Hepatocyte (in vitro differentiated cells): ENCODE results near the gene COPE. TPM values are rescaled to one million over a fixed set of nuclear protein-coding genes. Genes with fewer than 3 reads are reported as not detected.

Experiments used
- DNase-seq: peaks from one replicate; pipeline ENCODE4 v3.0.0-alpha.2; 2016; ENCODE audit warnings: low spot score
- H2AFZ ChIP-seq: fragments of 200-600 bp; sonication (generic); 2 replicates; pipeline ENCODE4 v1.6.0; 2016; ENCODE audit warnings: antibody characterized with exemption, mild to moderate bottlenecking
- H3K27ac ChIP-seq: fragments of 200-600 bp; sonication (generic); 2 replicates; pipeline ENCODE4 v1.5.1; 2016; ENCODE audit warnings: mild to moderate bottlenecking
- H3K27me3 ChIP-seq: fragments of 200-600 bp; sonication (generic); 2 replicates; pipeline ENCODE4 v1.6.1; 2016
- H3K36me3 ChIP-seq: fragments of 200-600 bp; sonication (generic); replicated peaks from 2 replicates; pipeline ENCODE4 v1.5.1; 2016; ENCODE audit warnings: low read depth; ENCODE audit not compliant: insufficient read depth
- H3K4me1 ChIP-seq: fragments of 200-600 bp; sonication (generic); 2 replicates; pipeline ENCODE4 v1.5.1; 2016; ENCODE audit warnings: mild to moderate bottlenecking, moderate library complexity; ENCODE audit not compliant: insufficient read depth
- H3K4me2 ChIP-seq: fragments of 200-600 bp; sonication (generic); 2 replicates; pipeline ENCODE4 v1.6.0; 2016
- H3K4me3 ChIP-seq: fragments of 200-600 bp; sonication (generic); 2 replicates; pipeline ENCODE4 v1.5.1; 2016; ENCODE audit warnings: mild to moderate bottlenecking
- H3K79me2 ChIP-seq: fragments of 200-600 bp; sonication (generic); 2 replicates; pipeline ENCODE4 v1.6.0; 2017; ENCODE audit warnings: mild to moderate bottlenecking
- H3K9me2 ChIP-seq: fragments of 200-600 bp; sonication (generic); replicated peaks from 2 replicates; pipeline ENCODE4 v1.6.0; 2017; ENCODE audit warnings: mild to moderate bottlenecking; ENCODE audit not compliant: insufficient read depth
- H3K9me3 ChIP-seq: fragments of 200-600 bp; sonication (generic); 2 replicates; pipeline ENCODE4 v1.5.1; 2016; ENCODE audit warnings: low read depth, mild to moderate bottlenecking
- H4K20me1 ChIP-seq: fragments of 200-600 bp; sonication (generic); 2 replicates; pipeline ENCODE4 v1.6.0; 2016; ENCODE audit warnings: mild to moderate bottlenecking; ENCODE audit not compliant: insufficient read depth, poor library complexity, severe bottlenecking
- EZH2 ChIP-seq: fragments of 200-600 bp; sonication (generic); IDR thresholded peaks from 2 replicates; pipeline ENCODE4 v1.6.1; 2016; ENCODE audit warnings: antibody characterized with exemption, mild to moderate bottlenecking, borderline replicate concordance
- EZH2phosphoT487 ChIP-seq: fragments of 200-600 bp; sonication (generic); IDR thresholded peaks from one replicate; pipeline ENCODE4 v1.6.1; 2018; ENCODE audit warnings: antibody characterized with exemption, mild to moderate bottlenecking, low read depth, moderate library complexity; ENCODE audit not compliant: unreplicated experiment, severe bottlenecking
- WGBS: methylation state at CpG from one replicate; pipeline ENCODE4 v1.1.6; 2016; ENCODE audit warnings: low lambda C conversion rate; ENCODE audit errors: missing lambda C conversion rate; 5-methylcytosine and 5-hydroxymethylcytosine counted together
- polyA plus RNA-seq: library from polyadenylated mRNA; unstranded; fragments of >200 nt; fragmentation: Nextera tagmentation; extraction: Ambion mirVana; gene quantifications from 2 replicates; pipeline ENCODE4 v1.2.1, GENCODE V29; 2016
- total RNA-seq: library from RNA; depleted of rRNA; stranded (reverse); fragments of >200 nt; gene quantifications from 2 replicates; pipeline ENCODE4 v1.2.3, GENCODE V29; 2014
- TF ChIP-seq, protein P1 (sequence below): fragments of 200-600 bp; sonication (generic); IDR thresholded peaks from 2 replicates; pipeline ENCODE4 v1.5.1; 2016; ENCODE audit warnings: antibody characterized with exemption, mild to moderate bottlenecking; ENCODE audit not compliant: poor library complexity

The COPE gene
- total and polyA plus RNA-seq, 2 experiments from 2014 or later: 228 to 397 TPM

DNA sequence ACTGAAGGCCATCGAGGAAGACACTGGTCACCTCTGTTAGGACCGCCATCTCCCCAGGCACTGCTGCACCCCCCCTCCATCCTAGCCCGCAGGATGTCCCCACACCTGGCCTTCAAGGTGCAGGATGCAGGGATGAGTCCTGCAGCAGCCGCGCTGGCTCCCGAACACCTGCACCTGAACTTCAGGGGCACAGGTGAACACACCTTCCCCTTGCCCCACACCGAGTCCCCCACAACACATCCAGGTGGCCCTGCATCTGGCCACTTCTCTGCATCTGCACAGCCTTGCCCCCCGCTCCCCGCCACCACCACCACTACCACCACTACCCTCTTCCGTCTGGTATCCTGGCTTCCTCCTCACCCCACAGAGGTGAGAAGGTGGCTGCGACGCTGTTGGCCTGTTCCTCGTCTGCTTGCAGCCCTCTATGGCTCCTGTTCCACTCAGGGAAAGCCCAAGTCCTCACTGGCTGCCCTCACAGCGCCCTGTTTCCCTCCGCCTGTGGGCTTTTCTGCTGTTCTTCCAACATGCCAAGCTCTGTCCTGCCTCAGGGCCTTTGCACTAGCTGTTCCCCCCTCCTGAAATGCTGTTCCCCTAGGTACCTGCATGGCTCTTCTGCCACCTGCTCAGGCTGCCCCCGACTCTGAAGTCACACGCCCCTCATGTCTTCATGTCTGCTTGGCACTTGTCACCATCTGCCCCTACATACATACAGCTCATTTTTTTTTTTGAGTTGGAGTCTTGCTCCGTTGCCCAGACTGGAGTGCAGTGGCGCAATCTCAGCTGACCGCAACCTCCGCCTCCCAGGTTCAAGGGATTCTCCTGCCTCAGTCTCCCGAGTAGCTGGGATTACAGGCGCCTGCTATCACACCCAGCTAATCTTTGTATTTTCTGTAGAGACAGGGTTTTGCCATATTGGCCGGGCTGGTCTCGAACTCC is 21.8 kb downstream of the COPE start:
- Histone ChIP-seq H2AFZ (no peak overlapping the region), H3K4me1 (peaks cover 6% of the 10 kb centered on the region), H3K9me3 (no peaks in the 10 kb centered on the region), H3K79me2 (no peaks in the 10 kb centered on the region), H4K20me1 (peaks cover 2% of the 10 kb centered on the region), H3K27me3 (peaks cover 4% of the 10 kb centered on the region), H3K4me2 (no peak overlapping the region), H3K27ac (no peak overlapping the region), H3K4me3 (no peak overlapping the region), H3K9me2 (no peaks in the 10 kb centered on the region), H3K36me3 (no peaks in the 10 kb centered on the region)
- TF ChIP-seq, protein P1, sequence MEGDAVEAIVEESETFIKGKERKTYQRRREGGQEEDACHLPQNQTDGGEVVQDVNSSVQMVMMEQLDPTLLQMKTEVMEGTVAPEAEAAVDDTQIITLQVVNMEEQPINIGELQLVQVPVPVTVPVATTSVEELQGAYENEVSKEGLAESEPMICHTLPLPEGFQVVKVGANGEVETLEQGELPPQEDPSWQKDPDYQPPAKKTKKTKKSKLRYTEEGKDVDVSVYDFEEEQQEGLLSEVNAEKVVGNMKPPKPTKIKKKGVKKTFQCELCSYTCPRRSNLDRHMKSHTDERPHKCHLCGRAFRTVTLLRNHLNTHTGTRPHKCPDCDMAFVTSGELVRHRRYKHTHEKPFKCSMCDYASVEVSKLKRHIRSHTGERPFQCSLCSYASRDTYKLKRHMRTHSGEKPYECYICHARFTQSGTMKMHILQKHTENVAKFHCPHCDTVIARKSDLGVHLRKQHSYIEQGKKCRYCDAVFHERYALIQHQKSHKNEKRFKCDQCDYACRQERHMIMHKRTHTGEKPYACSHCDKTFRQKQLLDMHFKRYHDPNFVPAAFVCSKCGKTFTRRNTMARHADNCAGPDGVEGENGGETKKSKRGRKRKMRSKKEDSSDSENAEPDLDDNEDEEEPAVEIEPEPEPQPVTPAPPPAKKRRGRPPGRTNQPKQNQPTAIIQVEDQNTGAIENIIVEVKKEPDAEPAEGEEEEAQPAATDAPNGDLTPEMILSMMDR: no peak
- TF ChIP-seq EZH2: no peak
- no peak for TF ChIP-seq EZH2phosphoT487
- no peak for DNase-seq
- 94% methylated on average over 23 of the region's 25 CpGs for WGBS

DNA sequence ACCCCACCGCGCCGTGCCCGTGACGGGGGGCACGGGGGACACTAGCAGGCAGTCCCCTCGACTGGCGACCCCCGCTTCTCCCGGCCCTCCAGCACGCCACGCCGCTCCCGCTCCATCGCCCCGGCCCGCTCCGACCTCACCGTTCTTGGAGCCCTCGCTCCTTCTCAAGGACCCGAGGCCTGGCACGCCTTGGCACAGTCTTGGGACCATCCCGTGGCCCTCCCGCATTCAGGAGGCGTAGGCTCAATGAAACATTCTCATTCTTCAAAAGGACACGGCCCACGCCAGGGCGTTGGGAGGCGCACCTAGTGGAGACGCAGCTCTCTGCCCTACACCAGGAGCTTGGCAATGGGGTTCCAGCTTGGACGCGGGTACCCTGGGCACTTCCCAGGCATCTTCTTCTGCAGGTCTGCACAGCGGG is 22.8 kb downstream of the COPE start:
- H3K4me2 ChIP-seq: peak overlapping the region; percentile 75
- H3K36me3 ChIP-seq: no peaks in the 10 kb centered on the region
- WGBS: 50% methylated on average over 14 of the region's 33 CpGs
- H3K4me3 ChIP-seq: no peak overlapping the region
- peaks cover 4% of the 10 kb centered on the region for H3K27me3 ChIP-seq
- H4K20me1 ChIP-seq: peaks cover 2% of the 10 kb centered on the region
- peaks cover 6% of the 10 kb centered on the region for H3K4me1 ChIP-seq
- H3K79me2 ChIP-seq: no peaks in the 10 kb centered on the region
- H2AFZ ChIP-seq: no peak overlapping the region
- H3K9me2 ChIP-seq: no peaks in the 10 kb centered on the region
- no peaks in the 10 kb centered on the region for H3K9me3 ChIP-seq
- no peak overlapping the region for H3K27ac ChIP-seq
- no peak for TF ChIP-seq EZH2
- no peak for TF ChIP-seq EZH2phosphoT487
- TF ChIP-seq, protein P1: no peak
- no peak for DNase-seq

DNA sequence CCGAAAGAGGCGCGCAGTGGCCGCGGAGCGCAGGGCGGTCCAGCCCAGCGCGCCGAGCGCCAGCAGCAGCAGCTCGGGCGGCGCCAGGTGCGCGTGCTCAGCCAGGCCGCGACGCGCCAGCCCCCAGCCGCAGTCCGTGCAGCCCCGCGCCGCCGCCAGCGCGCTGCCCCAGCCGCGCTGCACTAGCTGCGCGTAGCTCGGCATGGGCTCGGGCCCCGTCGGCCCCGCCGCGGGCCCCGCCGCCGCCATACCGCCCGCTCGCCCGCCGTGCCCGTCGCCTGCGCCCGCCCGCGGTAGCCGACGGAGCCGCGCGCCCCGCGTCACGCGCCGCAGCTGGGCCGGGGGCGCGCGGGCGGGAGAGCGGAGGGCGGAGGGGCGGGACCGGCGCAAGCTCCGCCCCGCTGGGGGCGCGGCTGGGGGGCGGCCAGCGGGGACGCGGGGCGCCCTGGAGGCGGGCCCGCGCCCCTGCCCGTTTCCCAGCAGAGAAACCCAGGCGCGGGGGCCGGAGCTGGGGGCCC is 23.3 kb downstream of the COPE start, which contains the start of gene CERS1:
Gene CERS1, minus strand, starts transcription at position 335 of the 518 bp plus-strand sequence. Its CDS starts 86 bp downstream, at position 249.
- H3K27me3 ChIP-seq: peaks cover 4% of the 10 kb centered on the region
- peak within 1 kb of the TSS; percentile 98 for H3K4me2 ChIP-seq
- 1% methylated on average over 30 of the region's 89 CpGs for WGBS
- no peaks in the 10 kb centered on the region for H3K36me3 ChIP-seq
- no peak within 1 kb of the TSS for H2AFZ ChIP-seq
- TF ChIP-seq EZH2 (no peak), EZH2phosphoT487 (no peak)
- TF ChIP-seq, protein P1: no peak
- H3K4me3 ChIP-seq: peak within 1 kb of the TSS; percentile 55
- peaks cover 2% of the 10 kb centered on the region for H4K20me1 ChIP-seq
- no peaks in the 10 kb centered on the region for H3K79me2 ChIP-seq
- peaks cover 6% of the 10 kb centered on the region for H3K4me1 ChIP-seq
- peak; percentile 57 for DNase-seq
- H3K9me2 ChIP-seq: no peaks in the 10 kb centered on the region
- H3K27ac ChIP-seq: no peak within 1 kb of the TSS
- H3K9me3 ChIP-seq: no peaks in the 10 kb centered on the region
